AG04450 (cell line): ENCODE measurements around the gene ID2. TPM values are rescaled to one million over a fixed set of nuclear protein-coding genes. Genes with fewer than 3 reads are reported as not detected.
A peak's percentile ranks its signal among the peaks of the same experiment; 100 is the strongest.

Experiments
- CTCF ChIA-PET: fragments of 300-600, 350-600 bp; formaldehyde crosslinking; extraction: SDS; loops from one replicate; lab custom pipeline; 2022; ENCODE audit warnings: antibody characterized with exemption, inconsistent platforms; lab: Charles Lee
- POLR2A ChIA-PET: fragments of 350-600 bp; formaldehyde crosslinking; extraction: SDS; loops from one replicate; lab custom pipeline; 2021; ENCODE audit warnings: antibody characterized with exemption, inconsistent platforms; lab: Yijun Ruan, JAX
- DNase-seq: peaks from one replicate; pipeline ENCODE4 v3.0.0-alpha.2; 2011; ENCODE audit warnings: low read depth, low spot score
- H3K27ac ChIP-seq: one replicate; pipeline ENCODE4 v1.5.1; 2012; ENCODE audit warnings: low read depth, low read length, control low read depth
- H3K27me3 ChIP-seq: one replicate; pipeline ENCODE4 v1.6.0; 2012; ENCODE audit warnings: low read length; ENCODE audit not compliant: control insufficient read depth, insufficient read depth
- H3K4me3 ChIP-seq: 2 replicates; pipeline ENCODE4 v1.5.1; 2011; ENCODE audit warnings: mild to moderate bottlenecking, low read depth, low read length, control low read depth
- H3K9me3 ChIP-seq: 2 replicates; pipeline ENCODE4 v1.5.1; 2012; ENCODE audit warnings: low read length; ENCODE audit not compliant: control insufficient read depth, insufficient read depth
- CTCF ChIP-seq: IDR thresholded peaks from 2 replicates; pipeline ENCODE4 v1.5.1; 2011; ENCODE audit warnings: low read depth, low read length, control low read depth, inconsistent platforms
- polyA plus RNA-seq: library from polyadenylated mRNA; depleted of rRNA; stranded (reverse); fragments of >200 nt; gene quantifications from 2 replicates; pipeline ENCODE4 v1.2.3, GENCODE V29; 2011

ID2 gene
- polyA plus RNA-seq, 1 experiment = 74.3 TPM

- Histone ChIP-seq H3K4me3 (no peak overlapping the region), H3K9me3 (no peaks in the 10 kb centered on the region; the same call in 1 of the 2 replicates), H3K27me3 (no peaks in the 10 kb centered on the region), H3K27ac (peak overlapping the region; percentile 11)
- POLR2A ChIA-PET = no interaction called here
- no peak for TF ChIP-seq CTCF
- CTCF ChIA-PET = no interaction called here
- DNase-seq = no peak
These were observed 21.9 kb upstream of the ID2 start for GRCh38 chr2:8659735-8660492.

- H3K27ac ChIP-seq = no peak overlapping the region
- no peaks in the 10 kb centered on the region; the same call in 1 of the 2 replicates for H3K9me3 ChIP-seq
- no peak for DNase-seq
- H3K4me3 ChIP-seq = no peak overlapping the region
- ChIA-PET POLR2A (interaction anchor here (0.6 kb wide), 1 partner anchor 21 kb away, joined by 6 read pairs; the partner anchor contains the start of gene ID2), CTCF (no interaction called here)
- no peaks in the 10 kb centered on the region for H3K27me3 ChIP-seq
- TF ChIP-seq CTCF = no peak
These were observed 20.6 kb upstream of the ID2 start for GRCh38 chr2:8661235-8661634.

- Histone ChIP-seq H3K27me3 (no peaks in the 10 kb centered on the region), H3K4me3 (no peak overlapping the region), H3K27ac (peak overlapping the region; percentile 89), H3K9me3 (no peaks in the 10 kb centered on the region; the same call in 1 of the 2 replicates)
- DNase-seq = no peak
- TF ChIP-seq CTCF = no peak
- POLR2A ChIA-PET = interaction anchor here (0.6 to 2.7 kb wide), 5 partner anchors 8 to 25 kb away, joined by 3 to 27 read pairs (median 6); partner anchors contain the start of gene ID2
- CTCF ChIA-PET = no interaction called here
These were observed 20.1 kb upstream of the ID2 start for GRCh38 chr2:8661736-8662135.

GRCh38 chr2:8662239-8662879, 19.5 kb upstream of the ID2 start:
- Histone ChIP-seq H3K27ac (peak overlapping the region; percentile 89), H3K4me3 (no peak overlapping the region), H3K9me3 (no peaks in the 10 kb centered on the region; the same call in 1 of the 2 replicates), H3K27me3 (no peaks in the 10 kb centered on the region)
- peak; percentile 31 for TF ChIP-seq CTCF
- ChIA-PET POLR2A (interaction anchor here (0.7 to 2.7 kb wide), 4 partner anchors 8 to 26 kb away, joined by 3 to 27 read pairs (median 12); partner anchors contain the start of gene ID2), CTCF (no interaction called here)
- DNase-seq = no peak
